HG03045 (cell line): Measurements from ENCODE around the gene IARS2.
"Not testable (repeated sequence)": the region's sequence is repeated elsewhere in the genome, so short reads cannot be mapped to it uniquely, and the experiment has no call there.

ENCODE experiments used
- ATAC-seq: cut with Tn5 transposase; IDR thresholded peaks from one replicate; pipeline ENCODE4 v1.9.1; 2021; ENCODE audit warnings: mild to moderate bottlenecking, moderate library complexity; ENCODE audit not compliant: unreplicated experiment

IARS2 gene

GRCh38 chr1:220160027-220160426, 66.1 kb downstream of the IARS2 start:
- no peak for ATAC-seq

- no peak for ATAC-seq
Observed at GRCh38 chr1:220164116-220164515, 70.2 kb downstream of the IARS2 start.

DNA sequence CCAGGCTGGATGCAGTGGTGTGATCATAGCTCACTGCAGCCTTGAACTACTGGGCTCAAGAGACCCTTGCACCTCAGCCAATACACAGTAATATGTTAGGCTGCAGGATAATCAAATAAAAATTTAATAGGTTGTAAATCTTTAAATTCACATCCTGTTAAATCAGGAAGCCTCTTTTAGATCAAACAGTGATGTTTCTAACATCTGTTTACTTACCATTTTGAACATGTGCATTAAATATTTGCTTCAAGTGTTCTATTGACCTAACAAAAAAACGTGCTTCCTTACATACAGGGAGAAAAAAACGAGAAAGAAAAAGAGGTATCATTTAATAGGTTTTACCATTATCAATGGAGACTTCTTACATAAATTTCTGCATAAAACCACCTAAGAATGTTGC, 70.6 kb downstream of the IARS2 start:
- no peak for ATAC-seq

DNA sequence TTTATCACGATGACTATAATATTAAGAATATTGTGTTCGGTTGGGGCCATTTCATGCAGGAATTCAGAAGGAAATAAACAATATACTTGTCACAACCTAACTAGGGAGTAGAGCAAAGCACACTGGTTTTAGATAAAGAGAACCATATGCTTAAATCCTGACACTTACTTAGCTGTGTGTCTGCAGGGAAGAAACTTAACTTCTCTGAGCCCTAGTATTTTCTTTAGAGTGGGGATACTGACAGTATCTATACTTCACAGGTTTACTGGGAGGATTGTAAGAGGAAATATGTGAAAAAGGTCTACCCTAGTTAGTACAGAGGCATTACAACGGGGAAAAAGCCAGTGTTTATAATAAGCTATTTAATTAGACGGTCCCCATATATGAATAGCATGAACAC, 72.9 kb downstream of the IARS2 start:
- no peak for ATAC-seq

DNA sequence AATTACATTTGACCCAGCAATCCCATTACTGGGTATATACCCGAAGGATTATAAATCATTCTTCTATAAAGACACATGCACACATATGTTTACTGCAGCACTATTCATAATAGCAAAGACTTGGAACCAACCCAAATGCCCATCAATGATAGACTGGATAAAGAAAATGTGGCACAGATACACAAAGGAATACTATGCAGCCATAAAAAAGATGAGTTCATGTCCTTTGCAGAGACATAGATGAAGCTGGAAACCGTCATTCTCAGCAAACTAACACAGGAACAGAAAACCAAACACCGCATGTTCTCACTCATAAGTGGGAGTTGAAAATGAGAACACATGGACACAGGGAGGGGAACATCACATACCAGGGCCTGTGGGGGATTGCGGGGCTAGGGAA, 76.0 kb downstream of the IARS2 start:
- not testable (repeated sequence) for ATAC-seq

DNA sequence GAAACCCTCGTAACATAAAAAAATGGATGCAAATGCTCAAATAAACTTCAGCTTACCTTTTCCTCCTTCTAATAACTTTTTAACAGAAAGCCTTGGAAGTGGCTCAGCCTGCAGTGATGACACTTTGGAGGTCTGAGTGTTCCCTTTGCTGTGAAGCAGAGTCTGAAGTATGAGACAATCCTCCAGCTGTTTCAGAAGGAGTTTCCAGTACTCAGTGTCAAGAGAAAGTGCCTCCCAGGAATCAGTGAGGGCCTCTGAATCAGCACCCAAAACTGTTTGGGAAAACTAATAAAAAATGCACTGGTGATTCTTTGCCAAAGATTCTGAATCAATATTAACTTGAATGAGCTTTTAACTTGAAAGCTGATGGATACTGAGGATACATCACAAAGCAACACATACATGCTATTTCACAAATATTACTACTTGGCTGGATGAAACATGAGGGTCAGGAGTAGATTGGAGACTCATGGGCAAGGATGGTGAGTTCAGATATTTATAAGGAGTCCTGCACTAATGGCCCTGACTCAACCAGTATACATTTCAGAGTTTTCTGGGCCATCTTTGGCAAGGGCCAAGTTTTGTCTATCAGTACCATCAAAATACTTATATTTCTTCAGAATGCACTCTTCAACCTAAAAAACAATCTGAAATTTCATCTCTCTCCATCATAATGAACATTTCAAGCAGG, 77.0 kb downstream of the IARS2 start:
- ATAC-seq, result no peak

DNA sequence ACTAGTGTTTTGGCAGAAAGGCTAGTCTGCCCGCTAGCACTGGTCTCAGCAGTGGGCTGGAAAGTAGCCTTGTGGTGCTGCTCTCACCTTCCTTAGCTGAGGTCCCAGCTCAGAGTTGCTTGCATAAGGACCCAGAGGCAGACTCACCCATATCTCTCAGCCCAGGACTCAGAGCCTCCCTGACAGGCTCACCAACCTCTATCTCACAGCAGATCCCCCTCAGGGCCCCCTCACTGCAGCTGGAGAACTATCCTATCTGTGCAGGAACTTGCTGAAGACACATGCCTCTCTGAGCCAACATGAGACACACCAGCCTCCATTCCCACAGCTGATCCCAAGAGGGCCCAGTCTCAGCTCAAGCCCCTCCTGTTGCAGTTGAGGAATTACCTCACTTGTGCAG, 82.6 kb downstream of the IARS2 start:
- no peak for ATAC-seq

DNA sequence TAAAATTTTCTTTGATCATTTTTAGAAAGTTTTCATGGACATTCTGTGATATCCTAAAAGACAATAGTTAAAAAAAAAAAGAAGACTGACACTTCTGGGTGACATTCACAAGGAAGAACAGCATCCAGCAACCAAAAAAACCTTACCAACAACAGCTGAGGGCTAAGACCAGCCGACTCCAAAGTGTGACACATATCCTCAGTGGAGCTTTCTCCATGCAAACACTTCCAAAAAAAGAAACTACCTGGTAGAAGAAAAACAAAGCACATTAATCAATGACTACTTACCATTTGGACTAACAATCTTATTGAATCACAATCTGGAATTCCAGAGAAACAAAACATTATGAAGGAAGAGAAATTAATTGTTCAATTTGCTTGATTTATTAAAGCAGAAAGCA, 88.2 kb downstream of the IARS2 start:
- no peak for ATAC-seq

- no peak for ATAC-seq
Observed at GRCh38 chr1:220182656-220183055, 88.7 kb downstream of the IARS2 start.

DNA sequence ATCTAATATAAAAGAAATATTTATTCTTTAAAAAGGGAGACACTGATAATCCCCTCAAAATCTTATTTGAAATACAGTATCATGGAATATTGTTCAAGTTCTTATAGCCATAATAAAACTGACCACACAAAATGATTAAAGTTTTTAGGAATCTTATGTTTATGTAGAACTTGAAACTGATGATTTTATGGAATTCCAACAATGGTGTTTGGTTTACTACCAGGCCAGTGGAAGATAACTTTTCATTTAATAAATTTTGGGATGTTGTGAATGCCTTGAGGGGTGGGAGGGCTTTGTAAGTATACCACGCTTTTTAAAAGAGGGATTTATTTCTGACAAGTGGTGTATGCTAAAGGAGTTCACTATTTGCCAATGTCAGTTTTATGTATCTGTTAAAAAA, 90.6 kb downstream of the IARS2 start:
- no peak for ATAC-seq

DNA sequence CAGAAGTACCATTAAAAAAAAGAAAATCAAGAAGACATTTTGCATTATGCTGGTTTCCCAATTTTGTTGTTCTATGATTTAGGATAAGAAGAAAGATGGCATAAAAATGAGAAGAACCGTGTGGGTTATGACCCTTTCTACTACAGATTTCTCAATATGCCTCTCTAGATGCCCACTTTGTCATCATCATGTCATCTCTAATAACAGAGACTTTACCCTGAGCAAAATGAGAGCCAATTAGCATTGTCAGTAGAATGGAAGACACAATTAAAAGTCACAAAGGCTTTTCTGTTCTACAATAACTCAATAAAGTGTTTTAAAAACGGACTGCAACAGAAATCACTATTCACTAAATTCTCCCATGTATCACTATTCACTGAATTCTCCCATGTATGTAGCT, 92.8 kb downstream of the IARS2 start:
- ATAC-seq, result no peak

- ATAC-seq, result no peak
Observed at GRCh38 chr1:220188538-220188937, 94.6 kb downstream of the IARS2 start.

- no peak for ATAC-seq
Observed at GRCh38 chr1:220189750-220190347, 95.9 kb downstream of the IARS2 start.

GRCh38 chr1:220195701-220196100, 101.8 kb downstream of the IARS2 start:
- no peak for ATAC-seq
